Measurements from ENCODE around the gene ARHGAP12.
"Not testable (repeated sequence)": the region's sequence is repeated elsewhere in the genome, so short reads cannot be mapped to it uniquely, and the experiment has no call there.

The ARHGAP12 gene, protein sequence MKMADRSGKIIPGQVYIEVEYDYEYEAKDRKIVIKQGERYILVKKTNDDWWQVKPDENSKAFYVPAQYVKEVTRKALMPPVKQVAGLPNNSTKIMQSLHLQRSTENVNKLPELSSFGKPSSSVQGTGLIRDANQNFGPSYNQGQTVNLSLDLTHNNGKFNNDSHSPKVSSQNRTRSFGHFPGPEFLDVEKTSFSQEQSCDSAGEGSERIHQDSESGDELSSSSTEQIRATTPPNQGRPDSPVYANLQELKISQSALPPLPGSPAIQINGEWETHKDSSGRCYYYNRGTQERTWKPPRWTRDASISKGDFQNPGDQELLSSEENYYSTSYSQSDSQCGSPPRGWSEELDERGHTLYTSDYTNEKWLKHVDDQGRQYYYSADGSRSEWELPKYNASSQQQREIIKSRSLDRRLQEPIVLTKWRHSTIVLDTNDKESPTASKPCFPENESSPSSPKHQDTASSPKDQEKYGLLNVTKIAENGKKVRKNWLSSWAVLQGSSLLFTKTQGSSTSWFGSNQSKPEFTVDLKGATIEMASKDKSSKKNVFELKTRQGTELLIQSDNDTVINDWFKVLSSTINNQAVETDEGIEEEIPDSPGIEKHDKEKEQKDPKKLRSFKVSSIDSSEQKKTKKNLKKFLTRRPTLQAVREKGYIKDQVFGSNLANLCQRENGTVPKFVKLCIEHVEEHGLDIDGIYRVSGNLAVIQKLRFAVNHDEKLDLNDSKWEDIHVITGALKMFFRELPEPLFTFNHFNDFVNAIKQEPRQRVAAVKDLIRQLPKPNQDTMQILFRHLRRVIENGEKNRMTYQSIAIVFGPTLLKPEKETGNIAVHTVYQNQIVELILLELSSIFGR

DNA sequence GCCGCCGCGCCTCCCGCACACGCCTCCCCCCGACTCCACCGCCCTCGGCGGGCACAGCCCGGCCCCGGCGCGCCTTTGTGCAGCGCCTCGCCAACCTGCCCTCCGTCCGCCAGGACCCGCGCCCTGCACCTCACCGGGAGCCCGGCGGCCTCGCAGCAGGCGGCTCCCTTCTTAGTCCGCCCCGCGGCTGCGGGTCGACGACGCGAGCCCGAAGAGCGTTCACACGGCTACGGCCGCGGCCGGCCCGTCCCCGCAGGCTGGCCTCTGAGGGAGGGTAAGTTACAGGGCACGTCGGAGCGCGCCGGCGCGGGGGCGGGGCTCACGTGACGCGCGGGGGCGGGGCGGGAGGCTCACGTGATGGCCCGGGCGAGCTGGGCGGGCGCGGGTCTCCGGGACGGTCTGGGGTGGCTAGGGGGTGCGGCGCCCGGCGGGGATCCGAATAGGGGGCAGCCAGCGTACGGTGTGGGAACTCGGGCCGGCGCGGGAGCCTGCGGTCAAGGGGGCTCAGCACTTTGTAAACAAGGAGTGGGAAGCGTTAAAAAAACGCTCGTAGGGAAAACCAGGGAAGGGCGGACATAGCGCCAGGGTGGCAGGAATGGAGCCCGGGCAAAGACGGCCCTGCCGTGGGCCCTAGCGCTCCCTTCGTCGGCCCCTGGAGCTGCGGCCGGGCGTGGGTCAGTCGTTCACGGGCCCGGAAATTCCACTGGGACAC, at the start of gene ARHGAP12:
Gene ARHGAP12 (minus strand): TSS at position 283 of the 712 bp plus-strand sequence. CDS start 19,976 bp downstream, outside the sequence.
- DNase-seq (ENCODE audit: extremely low read depth in 1 of 2, low read depth in 1 of 2): peak; percentile 53 to 62

DNA sequence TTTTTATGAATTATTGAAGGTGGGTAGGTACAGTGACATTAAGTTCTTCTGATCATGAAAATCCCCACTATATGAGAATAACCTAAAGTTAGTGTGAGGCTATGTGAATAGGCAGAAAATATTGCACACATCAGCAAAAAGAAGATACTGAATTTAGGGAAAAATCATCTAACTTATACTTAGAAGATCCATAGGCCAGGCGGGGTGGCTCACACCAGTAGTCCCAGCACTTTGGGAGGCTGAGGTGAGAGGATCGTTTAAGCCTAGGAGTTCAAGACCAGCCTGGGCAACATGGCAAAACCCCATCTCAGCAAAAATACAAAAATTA, 49.5 kb upstream of the ARHGAP12 start:
- DNase-seq (ENCODE audit: extremely low read depth in 1 of 2, low read depth in 1 of 2): no peak

DNA sequence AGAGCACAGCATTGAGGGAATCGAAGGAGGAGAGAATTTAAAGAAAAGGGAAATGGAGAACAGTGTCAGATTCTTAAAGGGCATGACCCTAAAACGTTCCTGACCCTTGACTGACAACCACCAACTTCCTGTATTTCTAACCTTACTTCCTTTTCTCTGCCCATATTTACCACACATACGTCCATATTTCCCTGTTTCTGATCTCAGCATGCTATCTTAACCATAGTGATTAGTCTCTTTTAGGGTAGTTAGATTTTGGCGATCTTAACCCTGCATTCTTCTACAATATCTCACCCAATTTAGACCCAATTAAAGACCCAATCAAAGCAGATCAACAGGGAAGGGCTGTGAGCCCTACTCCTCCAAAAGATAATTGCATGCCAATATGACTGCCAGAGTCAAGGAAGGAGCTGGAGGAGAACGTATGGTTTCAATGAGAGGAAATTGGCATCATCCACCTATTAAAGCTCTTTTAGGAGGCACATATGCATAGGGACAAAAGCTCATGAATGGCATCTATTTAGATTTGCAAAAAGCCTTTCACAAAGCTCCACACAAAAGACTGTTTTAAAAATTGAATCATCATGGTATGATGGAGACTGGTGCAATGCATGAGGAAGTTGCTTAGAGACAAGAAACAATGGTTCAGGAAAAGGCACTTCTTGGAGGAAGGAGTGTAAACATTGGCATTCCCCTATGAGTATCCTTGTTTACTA, 49.0 kb upstream of the ARHGAP12 start:
- DNase-seq (ENCODE audit: extremely low read depth in 1 of 2, low read depth in 1 of 2): no peak

DNA sequence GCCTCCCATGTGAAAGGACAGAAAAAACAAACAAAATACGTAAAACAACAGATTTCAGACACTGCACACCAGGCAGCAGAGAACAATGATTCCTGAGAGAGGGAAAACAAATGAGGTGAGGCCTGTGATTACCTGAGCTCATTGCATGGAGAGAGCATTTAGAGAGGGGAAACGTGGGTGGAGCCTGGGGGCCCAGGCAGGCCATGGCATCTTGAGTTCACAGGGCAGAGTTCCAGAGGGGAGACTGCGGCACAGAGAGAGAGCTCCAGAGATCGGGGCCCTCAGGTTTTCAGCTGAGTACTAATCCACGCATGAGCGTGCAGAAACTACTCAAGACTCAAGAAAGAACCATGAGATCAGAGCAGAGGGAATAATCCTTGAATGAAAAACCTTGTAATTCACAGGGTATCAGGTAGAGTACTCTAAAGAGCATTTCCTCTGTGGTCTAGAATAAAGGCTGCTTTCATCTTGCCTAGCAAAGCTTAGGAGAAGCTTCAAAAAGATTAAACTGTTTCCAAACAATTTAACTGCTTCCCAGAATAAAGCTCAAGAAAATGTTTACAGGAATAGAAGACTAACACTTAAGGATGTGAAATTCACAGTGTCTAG, 46.6 kb upstream of the ARHGAP12 start:
- DNase-seq (ENCODE audit: extremely low read depth in 1 of 2, low read depth in 1 of 2): no peak

DNA sequence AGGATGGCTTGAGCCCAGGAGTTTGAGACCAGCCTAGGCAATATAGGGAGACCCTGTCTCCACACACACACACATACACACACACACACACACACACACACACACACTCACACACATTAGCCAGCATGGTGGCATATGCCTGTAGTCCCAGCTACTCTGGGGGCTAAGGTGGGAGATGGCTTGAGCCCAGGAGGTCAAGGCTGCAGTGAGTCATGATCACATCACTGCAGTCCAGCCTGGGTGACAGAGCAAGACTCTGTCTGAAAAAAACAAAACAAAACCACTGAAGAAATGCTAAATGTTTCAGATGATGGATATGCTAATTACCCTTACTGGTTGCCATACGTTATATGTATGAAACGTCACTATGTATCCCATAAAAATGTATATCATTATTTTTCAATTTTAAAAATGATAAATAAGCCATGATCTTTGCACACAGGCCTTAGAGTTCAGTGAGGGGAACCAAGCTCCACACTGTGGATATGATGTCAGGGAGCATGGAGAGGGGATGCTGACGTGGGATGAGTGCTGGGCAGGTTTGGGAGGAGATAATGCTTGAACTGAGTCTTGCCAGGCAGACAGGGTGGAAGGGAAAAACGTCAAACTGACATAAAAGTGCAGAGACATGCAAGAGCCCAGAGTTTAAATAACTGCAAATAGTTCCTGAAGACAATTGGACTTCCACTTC, 45.9 kb upstream of the ARHGAP12 start:
- DNase-seq (ENCODE audit: extremely low read depth in 1 of 2, low read depth in 1 of 2): no peak

DNA sequence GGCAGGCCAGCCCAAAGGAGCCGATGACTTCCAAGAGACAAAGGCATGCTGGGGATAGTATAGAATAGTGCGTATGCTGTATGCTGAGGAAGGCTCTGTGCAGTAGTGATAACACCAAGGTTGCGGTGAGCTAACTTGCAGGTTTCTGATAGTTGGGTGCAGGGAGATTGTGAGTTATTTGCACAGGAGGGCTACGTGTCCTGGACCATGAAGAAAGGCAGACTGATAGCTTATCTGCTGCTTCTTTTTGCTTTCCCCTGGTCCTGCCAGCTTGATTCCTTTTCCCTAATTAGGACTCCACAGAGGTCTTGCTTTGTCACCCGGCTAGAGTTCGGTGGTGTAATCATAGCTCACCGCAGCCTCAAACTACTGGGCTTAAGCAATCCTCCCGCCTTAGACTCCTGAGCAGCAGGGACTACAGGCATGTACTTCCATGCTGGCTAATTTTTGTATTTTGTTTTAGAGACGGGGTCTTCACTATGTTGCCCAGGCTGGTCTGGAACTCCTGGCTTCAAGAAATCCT, 43.9 kb upstream of the ARHGAP12 start:
- DNase-seq (ENCODE audit: extremely low read depth in 1 of 2, low read depth in 1 of 2): no peak

DNA sequence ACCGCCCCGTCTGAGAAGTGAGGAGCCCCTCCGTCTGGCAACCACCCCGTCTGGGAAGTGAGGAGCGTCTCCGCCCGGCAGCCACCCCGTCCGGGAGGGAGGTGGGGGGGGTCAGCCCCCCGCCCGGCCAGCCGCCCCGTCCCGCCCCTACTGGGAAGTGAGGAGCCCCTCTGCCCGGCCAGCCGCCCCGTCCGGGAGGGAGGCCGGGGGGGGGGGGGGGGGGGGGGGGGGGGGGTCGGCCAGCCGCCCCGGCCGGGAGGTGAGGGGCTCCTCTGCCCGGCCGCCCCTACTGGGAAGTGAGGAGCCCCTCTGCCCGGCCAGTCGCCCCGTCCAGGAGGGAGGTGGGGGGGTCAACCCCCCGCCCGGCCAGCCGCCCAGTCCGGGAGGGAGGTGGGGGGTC, 41.2 kb upstream of the ARHGAP12 start:
- DNase-seq (ENCODE audit: extremely low read depth in 1 of 2, low read depth in 1 of 2): not testable (repeated sequence)

DNA sequence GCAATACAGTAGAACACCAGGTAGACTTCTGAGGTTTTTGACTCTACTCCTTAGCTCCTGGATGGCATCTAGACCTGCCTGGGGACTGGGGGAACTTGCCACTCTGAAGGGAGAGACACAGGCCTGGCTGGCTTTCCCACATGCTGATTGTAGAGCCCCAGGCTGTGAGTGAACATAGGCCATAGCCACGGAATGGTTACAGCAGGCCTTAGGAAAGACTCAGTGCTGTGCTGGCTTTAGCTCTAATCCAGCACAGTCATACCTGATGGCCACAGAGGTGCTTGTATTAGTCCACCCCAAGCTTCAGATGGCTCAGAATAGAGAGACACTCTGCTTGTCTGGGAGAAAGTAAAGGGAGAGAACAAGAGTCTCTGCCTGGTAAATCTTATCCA, 35.0 kb upstream of the ARHGAP12 start:
- DNase-seq (ENCODE audit: extremely low read depth in 1 of 2, low read depth in 1 of 2): no peak

DNA sequence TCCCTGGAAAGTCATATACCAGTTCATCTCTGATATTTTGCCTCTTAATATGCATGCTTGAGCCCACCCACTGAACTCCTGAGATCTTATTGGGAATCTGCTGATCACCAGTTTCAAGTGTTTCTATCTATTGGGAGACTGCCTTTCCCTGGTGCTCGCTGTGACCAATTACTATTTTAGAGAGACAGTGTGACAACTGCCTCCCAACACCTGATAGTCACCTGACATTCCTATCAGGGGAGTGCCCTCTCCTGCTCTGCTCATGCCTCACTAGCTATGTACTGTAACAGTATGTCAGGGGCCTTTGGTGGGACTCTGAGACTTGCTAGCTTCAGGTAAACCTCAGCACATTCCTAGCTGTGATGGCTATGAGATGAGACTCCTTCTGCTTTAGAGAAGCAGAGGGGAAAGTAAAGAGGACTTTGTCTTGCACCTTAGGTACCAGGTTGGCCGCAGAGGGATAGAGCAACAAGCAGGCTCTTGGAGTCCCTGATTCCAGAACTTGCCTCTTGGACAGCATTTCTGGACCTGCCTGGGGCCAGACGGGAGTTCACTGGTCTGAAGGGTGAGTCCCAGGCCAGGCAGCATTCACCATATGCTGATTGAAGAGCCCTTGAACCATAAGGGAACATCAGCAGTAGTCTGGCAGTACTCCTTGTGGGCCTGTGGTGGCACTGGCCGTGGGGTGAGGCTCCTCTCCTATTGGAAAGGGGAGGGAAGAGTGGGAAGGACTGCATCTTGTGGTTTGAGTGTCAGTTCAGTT, 34.4 kb upstream of the ARHGAP12 start:
- no peak for DNase-seq (ENCODE audit: extremely low read depth in 1 of 2, low read depth in 1 of 2)

DNA sequence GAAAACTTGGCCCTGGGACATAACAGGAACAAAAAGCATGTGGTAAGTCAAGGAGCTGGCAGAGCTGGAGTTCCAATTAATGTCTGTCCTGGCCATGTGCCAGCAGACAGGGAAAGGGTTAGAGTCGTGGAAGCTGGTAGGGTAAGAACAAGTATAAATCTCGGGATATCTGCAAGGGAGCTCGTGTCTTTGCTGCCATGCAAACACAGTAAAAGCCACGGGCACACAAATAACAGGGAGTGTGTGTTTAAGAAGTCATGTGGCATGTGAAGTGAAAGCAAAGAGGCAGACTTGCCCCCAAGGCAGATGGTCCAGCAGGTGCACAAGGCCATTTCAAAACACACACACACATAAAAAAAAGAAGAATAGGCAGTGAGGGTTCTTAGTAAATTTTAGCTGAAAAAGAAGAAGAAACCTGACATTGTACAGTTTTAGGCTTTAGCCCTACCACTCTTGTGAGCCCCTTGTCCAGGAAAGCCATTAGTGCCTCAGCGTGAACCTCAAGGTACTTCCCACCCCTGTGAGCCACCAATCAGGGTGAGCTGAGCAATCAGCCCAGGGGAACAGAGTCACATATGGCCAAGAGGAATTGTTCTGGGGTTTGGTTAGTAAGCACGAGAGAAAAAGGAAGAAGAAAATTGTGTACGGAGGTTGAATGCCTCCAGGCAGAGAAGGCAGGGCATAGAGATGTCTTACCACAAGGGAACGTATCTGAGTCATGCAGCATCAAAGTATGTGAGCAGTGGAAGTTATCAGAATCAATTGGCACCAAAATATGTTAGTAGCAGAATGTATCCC, 32.8 kb upstream of the ARHGAP12 start:
- DNase-seq (ENCODE audit: extremely low read depth in 1 of 2, low read depth in 1 of 2): no peak

DNA sequence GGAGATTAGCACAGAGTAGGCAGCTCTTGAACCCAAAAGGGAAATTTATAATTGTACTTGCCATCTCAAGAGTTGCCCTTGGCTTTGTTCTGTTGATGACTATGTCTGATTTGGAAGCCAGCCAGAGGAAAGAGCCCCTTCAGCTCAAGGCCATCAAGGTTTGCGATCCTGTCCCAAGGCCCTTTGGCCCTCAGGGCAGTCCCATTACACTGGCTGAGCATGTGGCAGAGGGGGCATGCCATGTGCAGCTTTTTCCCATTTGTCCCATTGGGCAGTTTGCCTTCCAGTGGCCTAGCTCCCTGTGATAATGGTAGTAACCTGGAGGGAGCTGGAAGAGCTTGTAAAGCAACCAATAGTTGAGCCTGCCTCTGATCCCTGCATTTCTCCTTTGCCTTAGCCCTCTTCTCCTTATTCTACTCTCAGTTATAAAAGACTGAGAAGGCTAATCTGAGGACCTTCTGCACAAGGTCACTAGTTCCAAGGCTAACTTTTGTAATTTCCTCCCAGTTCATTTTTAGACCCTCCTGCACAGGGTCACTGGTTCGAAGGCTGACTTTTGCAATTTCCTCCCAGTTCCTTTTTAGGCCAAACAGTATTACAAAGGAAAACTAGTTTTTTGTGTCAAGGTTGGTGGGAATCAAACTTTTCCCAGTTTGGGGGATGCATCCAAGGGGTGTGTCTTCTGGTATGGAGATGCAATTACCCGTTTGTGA, 31.0 kb upstream of the ARHGAP12 start:
- no peak for DNase-seq (ENCODE audit: extremely low read depth in 1 of 2, low read depth in 1 of 2)

DNA sequence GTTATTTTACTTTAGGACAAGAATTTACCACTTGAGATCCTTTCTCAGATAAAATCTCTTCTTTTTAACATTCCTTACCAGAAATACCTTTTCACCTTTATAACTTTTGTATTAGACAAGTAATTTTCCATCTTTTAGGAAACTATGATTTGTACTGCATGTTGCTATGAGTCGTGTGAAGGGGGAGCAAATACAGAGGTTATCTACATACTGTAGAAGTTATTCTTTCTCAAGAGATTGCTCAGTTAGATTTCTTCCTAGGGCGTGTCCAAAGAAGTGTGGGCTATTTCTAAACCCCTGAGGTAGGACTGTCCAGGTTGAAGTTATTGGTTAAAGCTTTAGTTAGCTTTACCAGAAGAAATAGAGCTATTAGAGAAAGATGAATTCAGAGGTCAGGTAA, 30.2 kb upstream of the ARHGAP12 start:
- DNase-seq (ENCODE audit: extremely low read depth in 1 of 2, low read depth in 1 of 2): no peak

DNA sequence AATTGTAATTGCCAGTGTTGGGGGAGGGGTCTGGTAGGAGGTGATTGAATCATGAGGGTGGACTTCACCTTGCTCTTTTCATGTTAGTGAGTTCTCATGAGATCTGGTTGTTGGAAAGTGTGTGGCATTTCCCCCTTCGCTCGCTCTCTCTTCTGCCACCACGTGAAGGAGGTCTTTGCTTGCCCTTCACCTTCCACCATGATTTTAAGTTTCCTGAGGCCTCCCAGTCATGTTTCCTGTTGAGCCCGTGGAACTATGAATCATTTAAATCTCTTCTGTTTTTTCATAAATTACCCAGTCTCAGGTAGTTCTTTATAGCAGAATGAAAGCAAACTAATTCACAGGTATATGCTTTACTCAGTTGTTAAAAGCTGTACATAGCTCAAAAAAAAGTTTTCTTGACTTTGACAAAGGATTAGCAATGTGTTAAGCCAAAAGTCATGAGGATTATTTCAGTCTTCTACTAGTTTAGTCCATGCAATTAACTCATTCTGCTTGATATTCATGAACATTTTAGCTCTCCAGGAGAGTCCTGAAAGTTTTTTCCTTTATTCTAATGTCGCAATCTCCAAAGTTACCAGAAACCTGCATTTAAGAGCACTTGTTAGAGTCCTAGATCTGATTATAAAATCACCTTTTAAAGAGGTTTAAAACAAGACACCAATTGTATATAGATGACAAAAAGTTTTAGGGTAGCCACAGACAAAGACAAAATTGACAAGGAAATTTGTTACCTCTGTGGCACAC, 27.7 kb upstream of the ARHGAP12 start:
- no peak for DNase-seq (ENCODE audit: extremely low read depth in 1 of 2, low read depth in 1 of 2)

DNA sequence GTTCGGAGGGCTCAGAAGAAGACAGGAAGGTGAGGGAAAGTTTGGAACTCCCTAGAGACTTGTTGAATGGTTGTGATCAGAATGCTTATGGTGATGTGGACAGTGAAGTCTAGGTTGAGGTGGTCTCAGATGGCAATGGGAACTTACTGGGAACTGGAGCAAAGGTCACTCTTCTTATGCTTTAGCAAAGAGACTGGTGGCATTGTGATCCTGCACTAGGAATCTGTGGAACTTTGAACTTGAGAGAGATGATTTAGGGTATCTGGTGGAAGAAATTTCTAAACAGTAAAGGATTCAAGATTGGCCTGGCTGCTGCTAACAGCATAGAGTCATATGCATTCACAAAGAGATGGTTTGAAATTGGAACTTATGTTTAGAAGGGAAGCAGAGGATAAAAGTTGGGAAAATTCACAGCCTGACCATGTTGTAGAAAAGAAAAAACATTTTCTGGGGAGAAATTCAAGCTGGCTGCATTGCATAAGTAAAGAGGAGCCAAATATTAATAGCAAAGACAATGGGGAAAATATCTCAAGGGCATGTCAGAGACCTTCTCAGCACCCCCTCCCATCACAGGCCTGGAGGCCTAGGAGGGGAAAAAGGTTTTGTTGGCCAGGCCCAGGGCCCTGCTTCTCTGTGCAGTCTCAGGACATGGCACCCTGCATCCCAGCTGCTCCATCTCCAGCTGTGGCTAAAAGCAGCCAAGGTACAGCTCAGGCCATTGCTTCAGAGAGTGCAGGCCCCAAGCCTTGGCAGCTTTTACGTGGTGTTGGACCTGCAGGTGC, 26.0 kb upstream of the ARHGAP12 start:
- DNase-seq (ENCODE audit: extremely low read depth in 1 of 2, low read depth in 1 of 2): no peak

DNA sequence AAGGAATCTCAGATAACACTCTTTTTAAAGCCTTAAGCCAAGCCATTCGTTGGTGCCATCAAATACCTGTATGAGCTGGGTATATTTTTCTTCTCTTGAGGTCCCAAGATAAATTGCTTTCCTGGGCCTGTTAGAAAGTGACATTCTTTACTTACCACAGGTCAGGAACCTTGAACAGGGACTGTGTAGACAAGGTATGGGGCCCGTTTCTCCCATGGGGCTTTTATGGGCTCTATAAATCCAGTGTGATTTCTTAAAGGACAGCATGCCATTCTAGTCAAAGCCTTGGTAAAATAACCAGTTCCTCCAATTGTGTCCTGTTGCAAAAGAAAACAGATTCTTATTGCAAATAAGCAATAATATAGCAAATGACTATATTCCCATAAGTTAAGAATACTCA, 24.8 kb upstream of the ARHGAP12 start:
- DNase-seq (ENCODE audit: extremely low read depth in 1 of 2, low read depth in 1 of 2): no peak

DNA sequence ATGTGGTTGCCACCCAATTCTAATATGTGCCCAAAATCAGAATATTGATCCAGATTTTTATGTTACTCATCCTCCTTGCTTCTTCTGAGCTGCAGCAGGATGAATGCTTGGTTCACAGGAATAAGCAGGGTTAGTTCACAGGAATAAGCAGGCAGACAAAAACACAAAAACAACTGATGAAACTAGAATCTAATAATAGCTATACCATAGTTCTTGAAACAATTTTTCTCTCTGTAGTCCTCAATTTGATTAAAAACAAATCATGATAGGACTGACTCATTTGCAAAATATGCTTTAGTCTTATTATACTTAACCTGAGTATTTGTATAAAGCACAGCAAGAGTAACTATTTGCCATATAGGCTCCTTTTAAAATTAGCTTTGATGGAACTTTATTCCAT, 24.4 kb upstream of the ARHGAP12 start:
- no peak for DNase-seq (ENCODE audit: extremely low read depth in 1 of 2, low read depth in 1 of 2)
